GM12801 (cell line): ENCODE data around the gene TRAPPC3L.

Experiments used
- CTCF ChIP-seq: IDR thresholded peaks from one replicate; pipeline ENCODE4 v1.5.1; 2011; ENCODE audit warnings: control low read depth; ENCODE audit not compliant: insufficient read length; ENCODE audit errors: extremely low read depth

The TRAPPC3L gene

DNA sequence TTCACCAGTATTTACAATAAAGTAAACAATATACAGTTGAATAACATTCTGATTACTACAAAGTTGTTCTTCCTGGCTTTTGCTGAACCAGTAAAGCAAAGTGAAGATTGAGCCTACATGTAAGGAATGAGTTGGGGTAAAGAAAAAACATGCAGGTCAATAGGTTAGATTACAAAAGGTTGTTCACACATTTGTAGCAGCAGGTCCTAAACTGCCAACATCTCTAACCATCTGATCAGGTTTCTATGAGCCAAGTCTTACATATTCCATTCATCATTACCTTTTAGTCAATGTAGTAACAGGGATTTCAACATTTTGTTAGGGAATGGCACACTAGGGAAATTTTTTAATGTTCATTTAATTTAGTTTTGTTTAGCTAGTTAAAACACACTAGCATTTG, 93.6 kb downstream of the TRAPPC3L start:
- TF ChIP-seq CTCF = no peak

DNA sequence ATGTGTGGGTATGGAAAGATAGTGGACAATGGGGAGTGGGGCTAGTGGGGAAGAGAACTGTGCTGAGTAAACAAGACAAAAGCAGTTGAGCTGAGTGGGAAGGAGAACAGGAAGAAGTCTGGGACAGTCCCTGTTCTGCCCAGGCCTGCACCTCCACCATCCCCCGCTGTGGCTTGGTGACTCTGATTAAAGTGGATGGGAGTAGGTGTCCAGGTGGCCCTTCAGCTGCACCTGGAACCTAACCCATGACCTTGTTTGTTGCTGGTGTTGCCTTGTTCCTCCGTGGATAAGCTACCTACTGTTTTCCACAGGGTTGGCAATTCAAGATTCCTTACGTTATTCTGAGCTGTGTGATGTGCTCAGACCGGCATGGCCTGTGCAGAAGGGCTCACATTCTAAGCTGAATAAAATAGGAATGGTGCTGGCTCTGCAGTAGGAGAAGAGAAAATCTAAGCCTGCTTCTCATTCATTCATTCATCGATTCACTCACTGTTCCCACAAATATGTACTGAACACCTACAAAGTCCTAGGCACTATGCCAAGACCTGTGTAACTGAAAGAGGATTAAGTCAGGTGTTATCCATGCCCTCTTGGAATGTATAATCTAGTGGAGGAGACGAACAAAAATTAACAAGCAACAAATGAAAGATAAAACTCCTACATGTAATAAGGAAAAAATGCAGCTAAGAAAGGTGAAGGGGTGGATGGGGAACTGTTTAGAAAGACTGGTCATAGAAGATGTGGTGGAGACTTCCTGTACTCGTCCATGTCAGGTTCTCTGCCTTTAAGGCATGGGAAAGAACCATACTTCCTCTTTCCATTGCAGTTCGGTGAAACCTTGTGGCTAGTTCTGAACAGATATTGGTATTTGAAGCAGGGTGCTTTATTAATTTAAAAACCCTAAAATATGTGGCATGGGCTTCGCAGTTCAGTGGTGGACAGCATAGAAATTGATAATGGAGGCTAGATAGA, 94.4 kb downstream of the TRAPPC3L start:
- TF ChIP-seq CTCF = no peak

GRCh38 chr6:116450185-116450710, 95.2 kb downstream of the TRAPPC3L start:
- no peak for TF ChIP-seq CTCF

DNA sequence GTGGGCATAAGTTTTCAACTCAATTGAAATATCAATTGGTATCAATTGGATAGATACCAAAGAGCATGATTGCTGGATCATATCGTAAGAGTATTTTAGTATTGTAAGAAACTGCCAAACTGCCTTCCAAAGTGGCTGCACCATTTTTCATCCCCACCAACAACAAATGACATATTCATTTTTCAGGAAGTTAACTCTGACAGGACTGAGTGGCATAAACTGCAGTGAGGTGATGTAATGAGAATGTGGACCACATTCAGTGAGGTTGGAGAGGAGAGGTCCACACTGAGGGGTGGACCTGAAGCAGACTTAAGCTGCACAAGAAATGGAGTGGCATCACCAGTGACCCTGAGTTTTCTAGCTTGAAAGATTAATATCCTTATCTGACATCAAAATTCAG, 95.9 kb downstream of the TRAPPC3L start:
- TF ChIP-seq CTCF = no peak

DNA sequence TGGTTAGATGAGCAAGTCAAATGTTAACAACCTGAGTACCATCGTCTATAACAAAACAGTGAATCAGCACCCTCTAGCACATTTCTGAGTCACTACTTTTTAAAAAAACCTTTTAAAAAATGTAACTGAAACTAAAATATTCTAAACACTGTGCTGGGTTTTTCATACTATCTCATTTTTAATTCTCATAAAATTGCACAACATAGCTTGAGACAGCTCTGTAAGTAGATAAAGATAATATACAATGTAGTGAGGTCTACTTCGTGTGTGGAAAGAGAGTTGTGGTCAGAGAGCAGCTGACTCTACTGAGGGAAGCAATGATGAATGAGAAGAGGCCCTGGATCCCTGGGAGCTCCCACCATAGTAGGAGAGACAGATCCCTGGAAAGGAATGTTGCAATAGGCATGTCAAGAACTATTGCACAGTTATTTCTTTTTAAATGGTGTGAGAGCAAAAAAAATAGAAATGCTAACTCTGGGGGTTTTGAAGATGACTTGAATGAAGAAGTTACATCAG, 97.9 kb downstream of the TRAPPC3L start:
- TF ChIP-seq CTCF = no peak

DNA sequence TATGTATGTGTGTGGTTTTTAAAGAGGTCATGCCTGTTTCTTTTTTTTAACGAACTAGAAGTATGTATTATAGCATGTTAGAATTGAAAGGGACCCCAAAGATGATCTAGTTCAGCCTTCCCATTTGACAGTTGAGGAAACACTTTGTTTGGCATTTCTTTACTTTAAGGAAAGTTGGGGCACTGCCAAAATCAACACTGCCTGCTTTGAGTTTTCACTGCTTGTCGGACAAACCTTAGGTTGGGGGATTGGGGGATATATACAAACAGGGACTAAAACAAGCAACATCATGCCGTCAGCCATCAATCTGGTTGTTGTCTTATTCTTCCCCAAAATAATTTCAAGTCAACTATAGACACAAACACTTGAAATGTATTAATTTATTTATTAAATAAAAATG, 98.4 kb downstream of the TRAPPC3L start:
- no peak for TF ChIP-seq CTCF

- TF ChIP-seq CTCF = no peak
Measured at GRCh38 chr6:116446399-116446798, 99.1 kb downstream of the TRAPPC3L start.
